Nephron progenitor cell (in vitro differentiated cells): ENCODE results near the gene JAGN1.

Experiments
- DNase-seq: peaks from one replicate; pipeline ENCODE4 v3.0.0; 2021
- H3K27ac Mint-ChIP-seq: 2 replicates; pipeline ENCODE4 v1.8.0; 2021; ENCODE audit warnings: mild to moderate bottlenecking, moderate library complexity, mixed read lengths
- H3K27me3 Mint-ChIP-seq: 2 replicates; pipeline ENCODE4 v1.8.0; 2021; ENCODE audit warnings: mild to moderate bottlenecking, low read depth, mixed read lengths; ENCODE audit not compliant: poor library complexity
- H3K36me3 Mint-ChIP-seq: 2 replicates; pipeline ENCODE4 v1.8.0; 2021; ENCODE audit warnings: low read depth, mixed read lengths
- H3K4me1 Mint-ChIP-seq: 2 replicates; pipeline ENCODE4 v1.8.0; 2021; ENCODE audit warnings: mixed read lengths
- H3K4me3 Mint-ChIP-seq: 2 replicates; pipeline ENCODE4 v1.8.0; 2021; ENCODE audit warnings: mild to moderate bottlenecking, moderate library complexity, mixed read lengths
- H3K9me3 Mint-ChIP-seq: 2 replicates; pipeline ENCODE4 v1.8.0; 2021; ENCODE audit warnings: mild to moderate bottlenecking, moderate library complexity, mixed read lengths
- CTCF ChIP-seq: fragments of 200-600 bp; sonication (generic); IDR thresholded peaks from 2 replicates; pipeline ENCODE4 v1.5.0; 2021; ENCODE audit warnings: antibody characterized with exemption

JAGN1 gene

GRCh38 chr3:9876991-9877390 lies 13.4 kb upstream of the JAGN1 start:
- no peaks in the 10 kb centered on the region for H3K36me3 Mint-ChIP-seq
- TF ChIP-seq CTCF: no peak
- H3K4me3 Mint-ChIP-seq: no peak overlapping the region
- peaks cover 19% of the 10 kb centered on the region for H3K27me3 Mint-ChIP-seq
- no peaks in the 10 kb centered on the region for H3K9me3 Mint-ChIP-seq
- H3K4me1 Mint-ChIP-seq: no peaks in the 10 kb centered on the region
- no peak for DNase-seq
- no peak overlapping the region for H3K27ac Mint-ChIP-seq

GRCh38 chr3:9878700-9879099 lies 11.7 kb upstream of the JAGN1 start:
- Mint-ChIP-seq H3K27ac (no peak overlapping the region), H3K36me3 (no peaks in the 10 kb centered on the region), H3K4me3 (no peak overlapping the region), H3K4me1 (no peaks in the 10 kb centered on the region), H3K9me3 (no peaks in the 10 kb centered on the region), H3K27me3 (peaks cover 19% of the 10 kb centered on the region)
- no peak for TF ChIP-seq CTCF
- no peak for DNase-seq

GRCh38 chr3:9879830-9880549 lies 10.4 kb upstream of the JAGN1 start, which contains the start of gene CIDEC:
Gene CIDEC (minus strand): TSS chr3:9880253. CDS start chr3:9878486, 1,767 bp downstream.
- Mint-ChIP-seq H3K4me3 (no peak within 1 kb of the TSS), H3K4me1 (peaks cover 8% of the 10 kb centered on the region), H3K27ac (no peak within 1 kb of the TSS), H3K27me3 (peaks cover 19% of the 10 kb centered on the region), H3K9me3 (no peaks in the 10 kb centered on the region), H3K36me3 (no peaks in the 10 kb centered on the region)
- no peak for TF ChIP-seq CTCF
- DNase-seq: no peak

- Mint-ChIP-seq H3K36me3 (no peaks in the 10 kb centered on the region), H3K9me3 (no peaks in the 10 kb centered on the region), H3K27ac (no peak overlapping the region), H3K27me3 (peaks cover 10% of the 10 kb centered on the region), H3K4me1 (peaks cover 8% of the 10 kb centered on the region), H3K4me3 (no peak overlapping the region)
- no peak for TF ChIP-seq CTCF
- DNase-seq: no peak
These were observed 9.0 kb upstream of the JAGN1 start for GRCh38 chr3:9881441-9881840.

GRCh38 chr3:9883706-9884554 lies 6.5 kb upstream of the JAGN1 start:
- Mint-ChIP-seq H3K9me3 (no peaks in the 10 kb centered on the region), H3K27ac (no peak overlapping the region), H3K36me3 (no peaks in the 10 kb centered on the region), H3K4me1 (peaks cover 8% of the 10 kb centered on the region), H3K27me3 (peaks cover 3% of the 10 kb centered on the region), H3K4me3 (no peak overlapping the region)
- TF ChIP-seq CTCF: no peak
- DNase-seq: no peak
